T-helper 2 cell (primary cell): ENCODE data around the gene TRIM34.
"Not testable (repeated sequence)": the region's sequence is repeated elsewhere in the genome, so short reads cannot be mapped to it uniquely, and the experiment has no call there.

ENCODE experiments used
- DNase-seq, 5 experiments: peaks; one replicate each; pipeline versions ENCODE4 v3.0.0 to v3.0.0-alpha.2; 2012 to 2022
- total RNA-seq, 2 donors: gene quantifications; one replicate each; lab custom pipeline; 2026; lab: John Stamatoyannopoulos, UW

Gene TRIM34, protein sequence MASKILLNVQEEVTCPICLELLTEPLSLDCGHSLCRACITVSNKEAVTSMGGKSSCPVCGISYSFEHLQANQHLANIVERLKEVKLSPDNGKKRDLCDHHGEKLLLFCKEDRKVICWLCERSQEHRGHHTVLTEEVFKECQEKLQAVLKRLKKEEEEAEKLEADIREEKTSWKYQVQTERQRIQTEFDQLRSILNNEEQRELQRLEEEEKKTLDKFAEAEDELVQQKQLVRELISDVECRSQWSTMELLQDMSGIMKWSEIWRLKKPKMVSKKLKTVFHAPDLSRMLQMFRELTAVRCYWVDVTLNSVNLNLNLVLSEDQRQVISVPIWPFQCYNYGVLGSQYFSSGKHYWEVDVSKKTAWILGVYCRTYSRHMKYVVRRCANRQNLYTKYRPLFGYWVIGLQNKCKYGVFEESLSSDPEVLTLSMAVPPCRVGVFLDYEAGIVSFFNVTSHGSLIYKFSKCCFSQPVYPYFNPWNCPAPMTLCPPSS
- 0 reads per million in 2 donors for total RNA-seq

DNA sequence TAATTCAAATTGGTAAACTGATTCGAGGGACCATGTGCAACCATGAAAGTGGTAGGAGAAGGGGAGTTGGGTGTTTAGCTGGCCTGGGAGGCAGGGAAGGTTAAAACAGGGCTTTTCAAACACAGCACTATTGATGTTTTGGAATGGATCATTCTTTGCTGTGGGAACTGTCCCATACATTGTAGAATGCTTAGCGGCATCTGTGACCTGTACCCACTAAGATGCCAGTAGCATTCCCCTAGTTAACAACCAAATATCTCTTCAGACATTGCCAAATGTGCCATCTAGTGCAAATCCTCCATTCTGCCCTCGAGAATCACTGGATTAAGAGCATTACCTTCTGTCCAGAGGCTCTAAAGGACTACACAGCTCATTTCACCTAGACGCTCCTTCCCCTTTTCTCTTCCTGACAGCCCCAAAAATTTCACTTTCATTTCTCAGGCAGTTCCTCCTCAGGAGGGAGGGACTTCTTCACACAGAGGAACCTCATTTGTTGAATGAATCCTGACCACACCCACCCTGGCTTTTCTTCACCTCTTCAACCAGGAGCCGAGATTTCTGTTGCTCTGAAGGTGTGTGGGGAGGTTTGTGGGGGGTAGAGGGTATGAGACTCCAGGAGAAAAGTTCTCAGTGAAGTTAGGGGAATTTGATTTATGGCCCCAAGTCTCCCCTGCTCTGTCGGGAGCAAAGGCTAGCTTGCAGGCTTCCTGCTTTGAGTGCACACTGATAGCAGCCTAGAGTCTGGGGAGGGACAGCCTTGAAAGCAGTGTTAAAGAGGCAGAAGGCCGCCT is at the start of gene TRIM34:
Gene TRIM34 (plus strand): TSS at position 513 of the 791 bp plus-strand sequence. CDS start 7,331 bp downstream, outside the sequence.
- DNase-seq, result peak in 4 of 5 experiments; percentile 17 to 83 (median 57)

DNA sequence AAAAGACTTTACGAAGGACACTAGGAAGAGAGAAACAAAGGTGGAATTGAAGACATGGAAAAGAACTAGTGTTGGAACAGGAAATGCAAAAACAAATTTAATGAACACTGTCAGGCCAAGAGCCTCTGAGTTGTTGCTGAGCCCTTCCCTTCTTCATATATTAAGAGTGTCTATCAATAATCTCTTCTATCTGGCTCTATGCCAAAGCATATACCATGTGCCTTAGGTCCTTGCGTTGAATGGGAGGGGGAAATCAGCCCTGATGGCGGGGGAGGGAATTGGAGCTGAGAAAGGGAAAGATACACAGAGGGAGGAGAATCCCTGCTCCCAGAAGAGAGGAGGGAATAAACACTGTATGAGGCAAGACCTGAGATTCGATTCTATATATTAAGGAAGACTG is 49.6 kb upstream of the TRIM34 start:
- DNase-seq, result no peak

DNA sequence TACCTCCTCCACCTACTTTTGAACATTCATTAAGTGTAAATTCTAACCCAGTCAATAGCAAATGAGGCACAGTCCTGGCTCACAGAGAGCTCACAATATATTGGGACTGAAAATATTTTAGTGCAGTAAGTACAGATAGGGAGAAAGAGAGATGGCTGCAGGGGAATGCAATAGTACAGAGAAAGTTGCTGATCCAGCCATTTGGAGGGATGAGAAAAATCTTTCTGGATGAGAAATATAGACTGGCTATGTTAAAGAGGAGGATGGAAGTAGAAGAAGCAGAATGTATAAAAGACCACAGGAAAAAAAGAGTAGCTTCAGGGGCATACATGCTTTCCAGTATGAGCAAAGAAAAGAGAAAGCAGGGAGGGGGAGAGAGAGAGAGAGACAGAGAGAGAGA is 47.7 kb upstream of the TRIM34 start:
- no peak for DNase-seq

DNA sequence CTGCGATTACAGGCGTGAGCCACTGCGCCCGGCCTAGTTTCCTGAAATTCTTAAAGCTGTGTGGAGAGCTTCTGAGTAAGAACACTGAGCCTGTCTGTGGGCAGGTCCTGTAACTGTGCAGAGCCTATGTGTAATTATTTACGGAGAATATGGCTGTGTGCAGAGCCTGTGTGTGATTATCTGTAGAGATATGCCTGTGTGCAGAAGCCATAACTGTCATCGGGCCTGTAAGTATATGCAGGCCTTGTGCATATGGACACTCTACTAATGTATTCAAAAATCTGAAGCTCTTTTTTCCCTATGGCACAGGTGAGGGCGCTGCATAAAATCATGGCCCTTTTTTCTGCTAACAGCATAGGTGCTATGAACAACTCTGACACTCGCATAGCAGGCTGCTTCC is 44.2 kb upstream of the TRIM34 start, which contains the start of gene OR52B6:
Gene OR52B6 (plus strand): TSS at position 301 of the 400 bp plus-strand sequence. CDS start 0 bp downstream, at position 301.
- DNase-seq, result no peak

DNA sequence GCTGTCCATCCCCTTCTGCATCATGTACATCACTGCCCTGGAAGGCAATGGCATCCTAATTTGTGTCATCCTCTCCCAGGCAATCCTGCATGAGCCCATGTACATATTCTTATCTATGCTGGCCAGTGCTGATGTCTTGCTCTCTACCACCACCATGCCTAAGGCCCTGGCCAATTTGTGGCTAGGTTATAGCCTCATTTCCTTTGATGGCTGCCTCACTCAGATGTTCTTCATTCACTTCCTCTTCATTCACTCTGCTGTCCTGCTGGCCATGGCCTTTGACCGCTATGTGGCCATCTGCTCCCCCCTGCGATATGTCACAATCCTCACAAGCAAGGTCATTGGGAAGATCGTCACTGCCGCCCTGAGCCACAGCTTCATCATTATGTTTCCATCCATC is 43.8 kb upstream of the TRIM34 start:
- DNase-seq, result no peak

DNA sequence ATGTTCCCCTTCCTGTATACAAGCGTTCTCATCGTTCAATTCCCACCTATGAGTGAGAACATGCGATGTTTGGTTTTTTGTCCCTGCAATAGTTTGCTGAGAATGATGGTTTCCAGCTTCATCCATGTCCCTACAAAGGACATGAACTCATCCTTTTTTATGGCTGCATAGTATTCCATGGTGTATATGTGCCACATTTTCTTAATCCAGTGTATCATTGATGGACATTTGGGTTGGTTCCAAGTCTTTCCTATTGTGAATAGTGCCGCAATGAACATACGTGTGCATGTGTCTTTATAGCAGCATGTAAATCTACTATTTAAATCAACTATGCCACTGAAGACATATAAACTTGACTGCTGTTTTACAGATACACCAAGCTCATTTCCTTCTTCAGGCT is 40.3 kb upstream of the TRIM34 start:
- not testable (repeated sequence) for DNase-seq

DNA sequence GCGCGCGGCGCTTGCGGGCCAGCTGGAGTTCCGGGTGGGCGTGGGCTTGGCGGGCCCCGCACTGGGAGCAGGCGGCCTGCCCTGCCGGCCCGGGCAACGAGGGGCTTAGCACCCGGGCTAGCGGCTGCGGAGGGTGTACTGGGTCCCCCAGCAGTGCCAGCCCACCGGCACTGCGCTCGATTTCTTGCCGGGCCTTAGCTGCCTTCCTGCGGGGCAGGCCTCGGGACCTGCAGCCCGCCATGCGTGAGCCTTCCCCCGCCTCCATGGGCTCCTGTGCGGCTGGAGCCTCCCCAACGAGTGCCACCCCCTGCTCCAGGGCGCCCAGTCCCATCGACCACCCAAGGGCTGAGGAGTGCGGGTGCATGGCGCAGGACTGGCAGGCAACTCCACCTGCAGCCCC is 34.9 kb upstream of the TRIM34 start:
- DNase-seq, result not testable (repeated sequence)

DNA sequence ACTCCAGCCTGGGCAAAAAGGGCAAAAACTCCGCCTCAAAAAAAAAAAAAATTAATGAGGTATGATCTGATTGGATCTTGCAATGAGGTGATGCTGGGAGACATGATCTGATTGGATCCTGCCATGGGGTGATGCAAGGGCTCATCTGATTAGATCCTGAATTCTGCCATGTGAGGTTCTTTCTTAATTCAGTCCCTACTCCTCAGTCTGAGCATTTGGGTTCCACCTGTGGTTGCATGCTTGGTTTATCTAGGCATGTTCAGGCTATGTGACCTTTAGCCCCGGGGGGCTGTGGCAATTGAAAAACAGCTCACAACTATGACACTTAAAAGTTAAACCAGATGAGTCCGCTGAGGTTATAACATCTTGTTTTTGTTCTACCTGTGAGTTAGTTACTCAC is 33.2 kb upstream of the TRIM34 start:
- no peak for DNase-seq

DNA sequence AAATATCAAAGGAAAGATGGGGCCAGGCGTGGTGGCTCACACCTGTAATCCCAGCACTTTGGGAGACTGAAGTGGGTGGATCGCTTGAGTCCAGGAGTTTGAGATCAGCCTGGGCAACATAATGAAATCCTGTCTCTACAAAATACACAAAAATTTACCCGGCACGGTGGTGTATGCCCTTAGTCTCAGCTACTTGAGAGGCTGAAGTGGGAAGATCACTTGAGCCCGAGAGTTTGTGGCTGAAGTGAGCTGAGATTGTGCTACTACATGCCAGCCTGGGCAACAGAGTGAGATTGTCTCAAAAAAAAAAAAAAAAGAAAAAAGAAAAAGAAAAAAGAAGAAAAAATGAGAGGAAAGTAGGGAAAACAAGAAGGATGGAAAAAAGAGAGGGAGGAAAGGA is 32.2 kb upstream of the TRIM34 start:
- DNase-seq, result no peak

DNA sequence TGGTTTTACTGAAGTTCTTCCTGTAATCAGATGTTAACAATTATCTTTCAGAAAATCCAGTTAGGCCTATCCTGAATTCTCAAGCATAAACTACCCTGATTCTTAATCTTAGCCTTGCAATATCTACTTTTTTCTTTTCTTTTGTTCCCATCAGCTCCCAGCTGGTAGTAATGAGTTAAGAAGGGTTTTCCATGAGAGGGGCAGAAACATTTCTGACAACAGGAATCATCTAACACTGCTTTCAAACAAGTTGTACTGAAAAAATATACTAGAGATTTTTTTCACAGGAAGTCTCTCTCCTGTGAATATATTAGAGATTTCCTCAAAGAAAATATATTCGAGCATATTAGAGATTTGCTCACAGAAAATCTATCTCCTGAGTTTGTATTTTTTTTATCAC is 31.7 kb upstream of the TRIM34 start:
- no peak for DNase-seq

DNA sequence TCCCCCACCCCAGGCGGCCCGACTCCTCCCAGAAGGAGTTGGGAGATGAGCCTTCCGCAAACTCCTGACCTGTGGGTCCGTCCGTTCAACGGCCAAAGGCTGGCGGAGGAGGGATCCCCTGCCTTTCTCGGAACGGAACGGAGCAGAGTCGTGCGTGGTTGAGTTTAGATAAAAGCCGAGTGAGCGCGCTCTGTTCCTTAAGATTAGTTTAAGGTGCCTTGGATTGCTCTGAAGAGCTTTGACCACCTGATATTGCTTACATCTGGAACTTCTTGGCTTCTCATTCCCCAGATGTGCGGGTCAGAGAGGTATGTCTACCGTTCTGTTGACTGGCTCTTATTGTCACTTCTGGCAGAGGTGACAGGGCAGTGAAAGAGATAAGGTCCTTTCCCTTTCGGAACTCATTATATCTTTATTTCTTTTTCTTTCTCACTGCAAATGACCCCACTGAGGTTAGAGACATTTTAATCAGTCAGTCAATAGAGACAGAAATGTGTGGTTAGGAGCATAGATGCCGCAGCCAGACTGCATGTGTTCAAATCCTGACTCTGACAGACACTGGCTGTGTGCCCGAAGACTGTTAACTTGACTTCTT is 28.1 kb upstream of the TRIM34 start, which contains the start of gene TRIM6:
Gene TRIM6 (plus strand): TSS at position 31 of the 595 bp plus-strand sequence. CDS start 261 bp downstream, at position 292.
- DNase-seq, result no peak

DNA sequence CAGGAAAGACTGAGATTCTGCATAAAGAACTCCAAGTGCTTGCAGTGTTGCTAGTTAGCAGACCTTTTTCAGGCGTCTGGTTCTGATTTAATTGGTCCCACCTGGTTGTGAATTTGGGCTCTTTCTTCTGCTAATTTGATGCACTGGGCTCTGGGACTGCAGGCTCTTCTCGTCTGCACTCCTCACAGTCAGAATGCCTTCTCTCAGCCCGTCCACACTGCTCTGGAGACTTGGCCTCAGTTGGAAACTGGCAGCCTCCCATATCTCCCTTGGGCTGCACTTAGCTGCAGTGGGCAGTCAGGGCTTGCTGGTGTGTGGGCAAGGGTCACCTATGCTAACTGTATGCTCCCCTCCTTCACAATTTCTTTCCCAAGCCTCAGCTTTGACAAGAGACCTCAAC is 26.8 kb upstream of the TRIM34 start:
- DNase-seq, result no peak

DNA sequence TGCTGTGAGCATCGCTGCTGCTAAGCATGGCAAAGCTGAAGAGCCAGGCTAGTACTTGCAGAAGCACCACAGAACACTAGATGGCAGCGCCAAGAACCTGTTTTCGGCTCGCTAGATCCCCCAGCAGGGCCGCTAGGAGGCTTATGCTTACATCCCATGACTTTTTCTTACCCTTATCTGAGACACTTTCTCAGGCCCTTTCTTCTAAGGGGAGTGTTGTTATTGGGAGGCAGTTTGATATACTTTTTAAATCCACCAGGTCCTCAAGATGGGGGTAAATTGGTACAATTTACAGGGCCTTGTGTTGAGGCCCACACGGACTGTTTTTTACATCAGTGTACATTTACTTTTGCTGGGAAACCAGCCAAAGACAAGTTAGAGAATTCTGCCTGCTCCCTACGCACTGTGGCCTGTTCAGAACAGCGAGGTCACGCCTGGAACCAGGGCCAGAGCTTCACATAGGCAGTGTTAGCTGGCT is 24.4 kb upstream of the TRIM34 start:
- DNase-seq, result peak in 4 of 5 experiments; percentile 17 to 75 (median 34)

DNA sequence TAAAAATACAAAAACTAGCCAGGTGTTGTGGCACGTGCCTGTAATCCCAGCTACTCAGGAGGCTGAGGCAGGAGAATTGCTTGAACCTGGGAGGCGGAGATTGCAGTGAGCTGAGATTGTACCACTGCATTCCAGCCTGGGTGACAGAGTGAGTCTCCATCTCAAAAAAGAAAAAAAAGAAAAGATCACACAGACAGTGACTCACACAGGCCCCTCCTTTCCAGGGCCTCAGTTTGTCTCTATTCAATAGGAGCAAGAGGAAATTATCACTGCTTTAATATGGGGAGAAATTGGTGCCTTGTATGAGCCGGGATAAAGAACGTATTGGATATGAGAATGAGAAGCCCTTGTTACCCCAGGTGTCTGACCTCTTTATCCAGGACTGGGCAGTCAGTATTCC is 22.0 kb upstream of the TRIM34 start:
- DNase-seq, result not testable (repeated sequence)

DNA sequence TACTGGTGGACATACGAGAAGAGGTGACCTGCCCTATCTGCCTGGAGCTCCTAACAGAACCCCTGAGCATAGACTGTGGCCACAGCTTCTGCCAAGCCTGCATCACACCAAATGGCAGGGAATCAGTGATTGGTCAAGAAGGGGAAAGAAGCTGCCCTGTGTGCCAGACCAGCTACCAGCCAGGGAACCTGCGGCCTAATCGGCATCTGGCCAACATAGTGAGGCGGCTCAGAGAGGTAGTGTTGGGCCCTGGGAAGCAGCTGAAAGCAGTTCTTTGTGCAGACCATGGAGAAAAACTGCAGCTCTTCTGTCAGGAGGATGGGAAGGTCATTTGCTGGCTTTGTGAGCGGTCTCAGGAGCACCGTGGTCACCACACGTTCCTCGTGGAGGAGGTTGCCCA is 21.5 kb upstream of the TRIM34 start:
- no peak for DNase-seq

DNA sequence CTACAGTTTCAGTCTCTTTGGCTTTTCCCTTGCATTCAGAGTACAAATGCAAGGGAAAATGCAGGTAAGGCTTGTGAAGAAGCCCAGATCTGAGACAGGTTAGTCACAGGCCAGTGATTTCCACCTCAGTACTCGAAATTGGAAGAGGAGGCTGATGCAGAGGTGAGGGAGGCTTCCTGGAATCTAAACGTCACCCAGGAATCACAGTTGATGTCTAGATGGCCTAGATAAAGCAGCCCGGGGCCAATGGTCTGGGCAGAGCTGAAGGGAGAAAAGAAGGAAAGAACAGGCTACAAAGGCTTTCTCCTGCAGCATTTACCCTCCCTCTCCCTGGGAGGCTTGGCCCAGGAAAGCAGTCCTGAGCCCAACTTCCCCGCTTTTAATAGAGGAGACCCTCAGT is 19.9 kb upstream of the TRIM34 start:
- no peak for DNase-seq

DNA sequence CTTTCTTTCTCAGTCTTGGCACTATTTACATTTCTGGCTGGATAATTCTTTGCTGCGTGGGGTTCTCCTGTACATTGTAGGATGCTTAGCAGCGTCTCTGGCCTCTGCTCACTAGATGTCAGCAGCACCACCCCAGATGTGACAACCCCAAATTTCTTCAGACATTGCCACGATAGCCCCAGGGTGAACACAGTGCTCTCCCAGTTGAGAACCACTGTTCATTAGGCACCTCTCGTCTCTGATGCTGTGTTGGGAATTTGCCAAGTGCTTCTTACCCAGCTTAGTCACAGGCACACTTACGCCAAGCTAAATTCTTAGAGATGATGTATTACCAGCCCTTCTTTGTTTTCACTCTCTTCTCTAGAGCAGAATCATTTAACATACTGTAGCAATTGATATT is 19.0 kb upstream of the TRIM34 start:
- no peak for DNase-seq

DNA sequence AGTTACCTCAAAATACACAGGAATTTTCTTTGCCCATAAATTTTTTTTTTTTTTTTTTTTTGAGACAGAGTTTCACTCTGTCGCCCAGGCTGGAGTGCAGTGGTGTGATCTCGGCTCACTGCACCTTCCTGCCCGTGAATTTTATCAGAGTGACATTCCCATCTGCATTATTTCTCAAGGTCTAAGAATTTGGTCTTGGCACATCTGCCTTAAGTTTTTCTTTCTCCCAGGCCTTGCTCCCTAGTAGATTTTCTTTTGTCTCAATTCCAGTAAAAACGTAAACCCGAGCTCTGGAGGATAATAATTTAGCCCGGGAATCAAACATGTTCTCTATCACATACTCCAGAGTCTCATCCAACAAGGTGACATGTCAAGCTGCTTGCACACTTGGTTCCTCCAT is 16.0 kb upstream of the TRIM34 start:
- no peak for DNase-seq

DNA sequence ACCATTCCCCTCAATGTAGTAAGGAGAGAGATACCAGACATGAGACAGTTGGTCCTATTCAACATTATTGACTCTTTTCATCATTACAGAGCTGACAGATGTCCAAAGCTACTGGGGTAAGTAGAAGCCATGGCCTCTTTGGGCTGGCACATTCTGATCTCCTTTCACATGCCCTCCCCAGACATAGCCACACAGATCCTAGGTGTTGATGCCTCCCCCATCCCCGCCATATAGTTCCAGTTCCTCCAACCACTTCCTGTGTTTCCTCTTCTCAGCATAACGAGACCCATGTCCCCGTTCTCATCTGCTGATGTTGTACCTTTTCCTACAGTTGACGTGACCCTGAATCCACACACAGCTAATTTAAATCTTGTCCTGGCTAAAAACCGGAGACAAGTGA is 14.4 kb upstream of the TRIM34 start:
- DNase-seq, result no peak

DNA sequence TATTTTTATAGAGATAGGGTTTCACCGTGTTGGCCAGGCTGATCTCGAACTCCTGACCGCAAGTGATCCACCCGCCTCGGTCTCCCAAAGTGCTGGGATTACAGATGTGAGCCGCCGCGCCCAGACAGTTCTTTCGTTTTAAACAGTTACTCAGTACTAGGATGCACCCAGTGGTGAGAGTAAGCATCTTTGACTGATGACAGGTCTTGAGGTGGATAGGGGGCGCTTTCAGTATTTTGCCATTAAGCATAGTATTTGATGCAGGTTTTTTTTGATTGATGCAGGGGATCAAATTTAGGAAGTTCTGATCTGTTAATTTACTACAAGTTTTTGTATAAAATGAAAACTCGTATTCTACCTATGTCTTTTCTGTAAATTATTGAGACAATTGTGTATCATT is 13.2 kb upstream of the TRIM34 start:
- DNase-seq, result no peak

DNA sequence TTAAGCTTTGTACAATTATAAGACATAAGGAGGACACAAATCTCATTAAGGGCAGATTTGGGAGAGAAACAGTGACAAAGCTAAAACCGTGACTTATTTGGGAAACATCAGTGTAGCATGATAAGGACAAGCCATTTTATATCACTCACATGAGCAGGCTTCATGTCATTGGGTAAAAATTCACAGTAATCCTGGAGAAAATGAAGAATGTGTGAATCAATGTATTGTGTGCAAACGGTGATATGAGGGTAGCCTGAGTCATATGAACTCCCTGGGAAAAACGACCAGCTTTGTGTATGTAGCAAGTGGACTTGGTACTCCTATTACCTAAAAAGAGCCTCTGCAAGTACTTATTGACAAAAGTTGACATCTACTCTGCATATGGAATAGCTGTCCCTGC is 6.0 kb upstream of the TRIM34 start:
- DNase-seq, result no peak

DNA sequence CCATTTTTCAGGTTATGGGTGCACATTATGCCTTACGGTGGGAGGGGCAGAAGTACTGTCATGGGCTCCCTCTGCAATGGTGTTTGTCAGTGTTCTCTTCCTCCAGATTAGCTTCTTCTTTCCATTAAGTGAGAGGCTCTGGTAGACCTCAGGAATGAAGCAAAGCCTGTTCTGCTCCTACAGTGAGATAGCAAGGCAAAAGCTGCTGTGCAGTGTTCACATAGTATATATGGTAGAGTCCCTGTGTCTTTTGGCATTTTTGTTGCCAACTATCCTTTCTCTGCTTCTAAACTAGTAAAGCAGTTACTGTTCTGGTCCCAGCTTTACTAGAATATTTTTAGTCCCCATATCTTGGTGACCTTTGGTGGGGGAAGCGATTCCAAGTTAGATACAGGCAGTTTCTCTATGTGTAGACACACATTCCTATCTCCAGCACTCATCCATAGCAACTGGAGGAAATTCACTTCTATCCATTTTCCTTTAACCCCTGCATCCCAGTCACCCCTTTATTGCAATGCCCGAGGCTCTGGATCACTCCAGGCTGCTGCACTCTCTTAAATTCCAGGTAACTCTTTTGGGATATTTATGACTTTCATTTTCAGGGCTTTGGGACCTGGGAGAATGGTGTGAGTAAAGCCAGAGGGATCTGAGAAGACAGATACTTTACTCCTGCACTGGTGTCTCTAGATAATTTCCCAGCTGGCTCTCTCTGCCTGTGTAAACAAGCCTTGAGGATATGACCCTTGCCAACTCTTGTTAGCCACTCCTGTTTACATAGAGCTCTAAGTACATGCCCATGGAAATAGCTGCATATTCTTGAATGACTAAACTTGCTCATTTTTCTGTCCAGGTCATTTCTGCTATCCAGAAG is 3.9 kb upstream of the TRIM34 start:
- no peak for DNase-seq
